Cardiac muscle cell (in vitro differentiated cells and primary cell): ENCODE data around the gene SMIM12. TPM values are rescaled to one million over a fixed set of nuclear protein-coding genes. Genes with fewer than 3 reads are reported as not detected.
A peak's percentile ranks its signal among the peaks of the same experiment; 100 is the strongest.

Experiments used
- DNase-seq, 2 donors: peaks; one replicate each; pipeline versions ENCODE4 v3.0.0 to v3.0.0-alpha.2; 2010 to 2017; ENCODE audit warnings: low read depth in 1 of 2, low spot score in 1 of 2
- H3K27ac ChIP-seq: fragments of 200-600 bp; sonication (generic); 2 replicates; pipeline ENCODE4 v1.5.1; 2016
- H3K27me3 ChIP-seq: fragments of 200-600 bp; sonication (generic); 2 replicates; pipeline ENCODE4 v1.6.0; 2016; ENCODE audit warnings: control low read depth
- H3K36me3 ChIP-seq: fragments of 200-600 bp; sonication (generic); 2 replicates; pipeline ENCODE4 v1.5.1; 2016; ENCODE audit warnings: control low read depth
- H3K4me1 ChIP-seq: fragments of 200-600 bp; sonication (generic); 2 replicates; pipeline ENCODE4 v1.8.1; 2017; ENCODE audit warnings: low read depth, mild to moderate bottlenecking, mixed run types
- H3K4me3 ChIP-seq: fragments of 200-600 bp; sonication (generic); 2 replicates; pipeline ENCODE4 v1.5.1; 2016; ENCODE audit warnings: mild to moderate bottlenecking
- H3K9me3 ChIP-seq: fragments of 200-600 bp; sonication (generic); 2 replicates; pipeline ENCODE4 v1.5.1; 2017; ENCODE audit warnings: low read depth, mild to moderate bottlenecking, control low read depth
- CTCF ChIP-seq: IDR thresholded peaks from 2 replicates; pipeline ENCODE4 v1.5.1; 2012; ENCODE audit warnings: low read depth, mild to moderate bottlenecking, low read length
- polyA plus RNA-seq: library from polyadenylated mRNA; unstranded; fragments of >200 nt; fragmentation: Nextera tagmentation; extraction: Ambion mirVana; gene quantifications from 2 replicates; pipeline ENCODE4 v1.2.1, GENCODE V29; 2016
- total RNA-seq: library from RNA; depleted of rRNA; stranded (reverse); fragments of >200 nt; gene quantifications from 2 replicates; pipeline ENCODE4 v1.2.3, GENCODE V29; 2016

SMIM12 gene
- total and polyA plus RNA-seq, 2 experiments from 2014 or later = 15.4 to 61.2 TPM

- no peaks in the 10 kb centered on the region for H3K36me3 ChIP-seq
- H3K4me3 ChIP-seq = no peak overlapping the region
- no peaks in the 10 kb centered on the region for H3K9me3 ChIP-seq
- no peak for DNase-seq
- peaks cover 24% of the 10 kb centered on the region for H3K4me1 ChIP-seq
- peak overlapping the region; percentile 67 for H3K27ac ChIP-seq
- no peak for TF ChIP-seq CTCF
- H3K27me3 ChIP-seq = no peaks in the 10 kb centered on the region
Measured at GRCh38 chr1:34844252-34844634, 15.3 kb downstream of the SMIM12 start.

- H3K27me3 ChIP-seq = no peaks in the 10 kb centered on the region
- no peak overlapping the region for H3K4me3 ChIP-seq
- no peak for DNase-seq
- peak overlapping the region; percentile 67 for H3K27ac ChIP-seq
- no peaks in the 10 kb centered on the region for H3K36me3 ChIP-seq
- H3K4me1 ChIP-seq = peaks cover 24% of the 10 kb centered on the region
- no peaks in the 10 kb centered on the region for H3K9me3 ChIP-seq
- TF ChIP-seq CTCF = no peak
Measured at GRCh38 chr1:34843392-34844251, 15.9 kb downstream of the SMIM12 start.

GRCh38 chr1:34842952-34843371 lies 16.6 kb downstream of the SMIM12 start:
- no peak for TF ChIP-seq CTCF
- Histone ChIP-seq H3K4me3 (no peak overlapping the region), H3K27me3 (no peaks in the 10 kb centered on the region), H3K4me1 (peaks cover 24% of the 10 kb centered on the region), H3K36me3 (no peaks in the 10 kb centered on the region), H3K27ac (peak overlapping the region; percentile 67), H3K9me3 (no peaks in the 10 kb centered on the region)
- no peak for DNase-seq

- Histone ChIP-seq H3K36me3 (no peaks in the 10 kb centered on the region), H3K4me1 (peaks cover 24% of the 10 kb centered on the region), H3K27me3 (no peaks in the 10 kb centered on the region), H3K9me3 (no peaks in the 10 kb centered on the region), H3K27ac (no peak overlapping the region), H3K4me3 (no peak overlapping the region)
- no peak for TF ChIP-seq CTCF
- DNase-seq = no peak
Measured at GRCh38 chr1:34842073-34842472, 17.5 kb downstream of the SMIM12 start.

- TF ChIP-seq CTCF = no peak
- DNase-seq = no peak
- H3K4me1 ChIP-seq = peaks cover 22% of the 10 kb centered on the region
Measured at GRCh38 chr1:34840426-34840825, 19.1 kb downstream of the SMIM12 start.

More at GRCh38 chr1:34840426-34840825, 19.1 kb downstream of the SMIM12 start:
- Histone ChIP-seq H3K36me3 (no peaks in the 10 kb centered on the region), H3K27ac (no peak overlapping the region), H3K27me3 (no peaks in the 10 kb centered on the region), H3K4me3 (no peak overlapping the region), H3K9me3 (no peaks in the 10 kb centered on the region)
